ENCODE results near the gene CAMKMT. TPM values are rescaled to one million over a fixed set of nuclear protein-coding genes. Genes with fewer than 3 reads are reported as not detected.

Gene CAMKMT
- total and polyA plus RNA-seq, 2 experiments from 2014 or later: 26.5 to 29.5 TPM

DNA sequence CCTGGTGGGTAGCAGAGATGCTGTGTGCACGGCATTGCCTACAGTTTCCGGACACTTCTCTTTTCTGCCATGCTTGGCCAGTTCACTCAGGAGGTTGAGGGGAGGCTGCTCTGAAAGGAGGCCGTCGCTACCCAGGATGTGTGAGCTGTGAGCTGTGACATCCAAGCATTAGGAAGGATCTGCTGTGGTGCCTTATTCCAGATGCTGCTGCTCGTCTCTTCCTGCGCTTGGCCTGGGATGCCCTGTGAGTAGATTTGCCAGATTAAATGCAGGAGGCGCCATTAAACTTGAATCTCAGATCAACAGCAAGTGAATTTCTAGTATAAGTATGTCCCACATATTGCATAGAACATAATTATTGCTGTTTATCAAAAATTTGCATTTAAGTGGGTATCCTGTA lies 455.5 kb downstream of the CAMKMT start (continued):
- TF ChIP-seq, protein P1, sequence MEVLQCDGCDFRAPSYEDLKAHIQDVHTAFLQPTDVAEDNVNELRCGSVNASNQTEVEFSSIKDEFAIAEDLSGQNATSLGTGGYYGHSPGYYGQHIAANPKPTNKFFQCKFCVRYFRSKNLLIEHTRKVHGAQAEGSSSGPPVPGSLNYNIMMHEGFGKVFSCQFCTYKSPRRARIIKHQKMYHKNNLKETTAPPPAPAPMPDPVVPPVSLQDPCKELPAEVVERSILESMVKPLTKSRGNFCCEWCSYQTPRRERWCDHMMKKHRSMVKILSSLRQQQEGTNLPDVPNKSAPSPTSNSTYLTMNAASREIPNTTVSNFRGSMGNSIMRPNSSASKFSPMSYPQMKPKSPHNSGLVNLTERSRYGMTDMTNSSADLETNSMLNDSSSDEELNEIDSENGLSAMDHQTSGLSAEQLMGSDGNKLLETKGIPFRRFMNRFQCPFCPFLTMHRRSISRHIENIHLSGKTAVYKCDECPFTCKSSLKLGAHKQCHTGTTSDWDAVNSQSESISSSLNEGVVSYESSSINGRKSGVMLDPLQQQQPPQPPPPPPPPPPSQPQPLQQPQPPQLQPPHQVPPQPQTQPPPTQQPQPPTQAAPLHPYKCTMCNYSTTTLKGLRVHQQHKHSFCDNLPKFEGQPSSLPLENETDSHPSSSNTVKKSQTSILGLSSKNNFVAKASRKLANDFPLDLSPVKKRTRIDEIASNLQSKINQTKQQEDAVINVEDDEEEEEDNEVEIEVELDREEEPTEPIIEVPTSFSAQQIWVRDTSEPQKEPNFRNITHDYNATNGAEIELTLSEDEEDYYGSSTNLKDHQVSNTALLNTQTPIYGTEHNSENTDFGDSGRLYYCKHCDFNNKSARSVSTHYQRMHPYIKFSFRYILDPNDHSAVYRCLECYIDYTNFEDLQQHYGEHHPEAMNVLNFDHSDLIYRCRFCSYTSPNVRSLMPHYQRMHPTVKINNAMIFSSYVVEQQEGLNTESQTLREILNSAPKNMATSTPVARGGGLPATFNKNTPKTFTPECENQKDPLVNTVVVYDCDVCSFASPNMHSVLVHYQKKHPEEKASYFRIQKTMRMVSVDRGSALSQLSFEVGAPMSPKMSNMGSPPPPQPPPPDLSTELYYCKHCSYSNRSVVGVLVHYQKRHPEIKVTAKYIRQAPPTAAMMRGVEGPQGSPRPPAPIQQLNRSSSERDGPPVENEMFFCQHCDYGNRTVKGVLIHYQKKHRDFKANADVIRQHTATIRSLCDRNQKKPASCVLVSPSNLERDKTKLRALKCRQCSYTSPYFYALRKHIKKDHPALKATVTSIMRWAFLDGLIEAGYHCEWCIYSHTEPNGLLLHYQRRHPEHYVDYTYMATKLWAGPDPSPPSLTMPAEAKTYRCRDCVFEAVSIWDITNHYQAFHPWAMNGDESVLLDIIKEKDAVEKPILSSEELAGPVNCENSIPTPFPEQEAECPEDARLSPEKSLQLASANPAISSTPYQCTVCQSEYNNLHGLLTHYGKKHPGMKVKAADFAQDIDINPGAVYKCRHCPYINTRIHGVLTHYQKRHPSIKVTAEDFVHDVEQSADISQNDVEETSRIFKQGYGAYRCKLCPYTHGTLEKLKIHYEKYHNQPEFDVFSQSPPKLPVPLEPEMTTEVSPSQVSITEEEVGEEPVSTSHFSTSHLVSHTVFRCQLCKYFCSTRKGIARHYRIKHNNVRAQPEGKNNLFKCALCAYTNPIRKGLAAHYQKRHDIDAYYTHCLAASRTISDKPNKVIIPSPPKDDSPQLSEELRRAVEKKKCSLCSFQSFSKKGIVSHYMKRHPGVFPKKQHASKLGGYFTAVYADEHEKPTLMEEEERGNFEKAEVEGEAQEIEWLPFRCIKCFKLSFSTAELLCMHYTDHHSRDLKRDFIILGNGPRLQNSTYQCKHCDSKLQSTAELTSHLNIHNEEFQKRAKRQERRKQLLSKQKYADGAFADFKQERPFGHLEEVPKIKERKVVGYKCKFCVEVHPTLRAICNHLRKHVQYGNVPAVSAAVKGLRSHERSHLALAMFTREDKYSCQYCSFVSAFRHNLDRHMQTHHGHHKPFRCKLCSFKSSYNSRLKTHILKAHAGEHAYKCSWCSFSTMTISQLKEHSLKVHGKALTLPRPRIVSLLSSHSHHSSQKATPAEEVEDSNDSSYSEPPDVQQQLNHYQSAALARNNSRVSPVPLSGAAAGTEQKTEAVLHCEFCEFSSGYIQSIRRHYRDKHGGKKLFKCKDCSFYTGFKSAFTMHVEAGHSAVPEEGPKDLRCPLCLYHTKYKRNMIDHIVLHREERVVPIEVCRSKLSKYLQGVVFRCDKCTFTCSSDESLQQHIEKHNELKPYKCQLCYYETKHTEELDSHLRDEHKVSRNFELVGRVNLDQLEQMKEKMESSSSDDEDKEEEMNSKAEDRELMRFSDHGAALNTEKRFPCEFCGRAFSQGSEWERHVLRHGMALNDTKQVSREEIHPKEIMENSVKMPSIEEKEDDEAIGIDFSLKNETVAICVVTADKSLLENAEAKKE (CRISPR knock-in tag; IDR thresholded peaks at IDR 0.05): no peak
- TF ChIP-seq, protein P2, sequence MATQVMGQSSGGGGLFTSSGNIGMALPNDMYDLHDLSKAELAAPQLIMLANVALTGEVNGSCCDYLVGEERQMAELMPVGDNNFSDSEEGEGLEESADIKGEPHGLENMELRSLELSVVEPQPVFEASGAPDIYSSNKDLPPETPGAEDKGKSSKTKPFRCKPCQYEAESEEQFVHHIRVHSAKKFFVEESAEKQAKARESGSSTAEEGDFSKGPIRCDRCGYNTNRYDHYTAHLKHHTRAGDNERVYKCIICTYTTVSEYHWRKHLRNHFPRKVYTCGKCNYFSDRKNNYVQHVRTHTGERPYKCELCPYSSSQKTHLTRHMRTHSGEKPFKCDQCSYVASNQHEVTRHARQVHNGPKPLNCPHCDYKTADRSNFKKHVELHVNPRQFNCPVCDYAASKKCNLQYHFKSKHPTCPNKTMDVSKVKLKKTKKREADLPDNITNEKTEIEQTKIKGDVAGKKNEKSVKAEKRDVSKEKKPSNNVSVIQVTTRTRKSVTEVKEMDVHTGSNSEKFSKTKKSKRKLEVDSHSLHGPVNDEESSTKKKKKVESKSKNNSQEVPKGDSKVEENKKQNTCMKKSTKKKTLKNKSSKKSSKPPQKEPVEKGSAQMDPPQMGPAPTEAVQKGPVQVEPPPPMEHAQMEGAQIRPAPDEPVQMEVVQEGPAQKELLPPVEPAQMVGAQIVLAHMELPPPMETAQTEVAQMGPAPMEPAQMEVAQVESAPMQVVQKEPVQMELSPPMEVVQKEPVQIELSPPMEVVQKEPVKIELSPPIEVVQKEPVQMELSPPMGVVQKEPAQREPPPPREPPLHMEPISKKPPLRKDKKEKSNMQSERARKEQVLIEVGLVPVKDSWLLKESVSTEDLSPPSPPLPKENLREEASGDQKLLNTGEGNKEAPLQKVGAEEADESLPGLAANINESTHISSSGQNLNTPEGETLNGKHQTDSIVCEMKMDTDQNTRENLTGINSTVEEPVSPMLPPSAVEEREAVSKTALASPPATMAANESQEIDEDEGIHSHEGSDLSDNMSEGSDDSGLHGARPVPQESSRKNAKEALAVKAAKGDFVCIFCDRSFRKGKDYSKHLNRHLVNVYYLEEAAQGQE (IDR thresholded peaks at IDR 0.05; ENCODE audit: unreplicated experiment): no peak
- TF ChIP-seq, protein P3, sequence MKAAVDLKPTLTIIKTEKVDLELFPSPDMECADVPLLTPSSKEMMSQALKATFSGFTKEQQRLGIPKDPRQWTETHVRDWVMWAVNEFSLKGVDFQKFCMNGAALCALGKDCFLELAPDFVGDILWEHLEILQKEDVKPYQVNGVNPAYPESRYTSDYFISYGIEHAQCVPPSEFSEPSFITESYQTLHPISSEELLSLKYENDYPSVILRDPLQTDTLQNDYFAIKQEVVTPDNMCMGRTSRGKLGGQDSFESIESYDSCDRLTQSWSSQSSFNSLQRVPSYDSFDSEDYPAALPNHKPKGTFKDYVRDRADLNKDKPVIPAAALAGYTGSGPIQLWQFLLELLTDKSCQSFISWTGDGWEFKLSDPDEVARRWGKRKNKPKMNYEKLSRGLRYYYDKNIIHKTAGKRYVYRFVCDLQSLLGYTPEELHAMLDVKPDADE (IDR thresholded peaks at IDR 0.05): no peak
- TF ChIP-seq STAT1 (IDR thresholded peaks at IDR 0.05; ENCODE audit: unreplicated experiment): no peak

Measured in GM23338 (cell line).